OCI-LY1 (cell line): ENCODE results near the gene NUBP2.

Experiments used
- H2AFZ ChIP-seq: fragments of 200-600 bp; sonication (generic), shearing (Covaris generic); 2 replicates; pipeline ENCODE4 v1.6.0; 2014; ENCODE audit warnings: antibody characterized with exemption, mild to moderate bottlenecking, low read length
- H3F3A ChIP-seq: fragments of 200-600 bp; sonication (generic), shearing (Covaris generic); 2 replicates; pipeline ENCODE4 v1.6.0; 2014; ENCODE audit warnings: mild to moderate bottlenecking, antibody characterized with exemption, low read length, moderate library complexity; ENCODE audit not compliant: insufficient read depth
- H3K27ac ChIP-seq: fragments of 200-600 bp; sonication (generic); 2 replicates; pipeline ENCODE4 v1.5.1; 2014; ENCODE audit warnings: low read length, mixed run types, mild to moderate bottlenecking, low read depth; ENCODE audit not compliant: poor library complexity, severe bottlenecking
- H3K27me3 ChIP-seq: fragments of 200-600 bp; sonication (generic); 2 replicates; pipeline ENCODE4 v1.6.0; 2014; ENCODE audit warnings: antibody characterized with exemption, mild to moderate bottlenecking, low read length, moderate library complexity; ENCODE audit not compliant: insufficient read depth
- H3K36me3 ChIP-seq: fragments of 200-600 bp; sonication (generic); 2 replicates; pipeline ENCODE4 v1.6.1; 2014; ENCODE audit warnings: mild to moderate bottlenecking, antibody characterized with exemption, low read length, moderate library complexity, mixed read lengths; ENCODE audit not compliant: insufficient read depth
- H3K4me1 ChIP-seq: fragments of 200-600 bp; sonication (generic); 2 replicates; pipeline ENCODE4 v1.5.1; 2014; ENCODE audit warnings: mild to moderate bottlenecking, low read length, moderate library complexity; ENCODE audit not compliant: insufficient read depth, severe bottlenecking
- H3K4me2 ChIP-seq: fragments of 200-600 bp; sonication (generic), shearing (Covaris generic); 2 replicates; pipeline ENCODE4 v1.6.1; 2014; ENCODE audit warnings: low read length
- H3K4me3 ChIP-seq: fragments of 200-600 bp; sonication (generic); 2 replicates; pipeline ENCODE4 v1.5.1; 2014; ENCODE audit warnings: low read length, low read depth, mild to moderate bottlenecking, mixed read lengths; ENCODE audit not compliant: poor library complexity, severe bottlenecking
- H3K79me2 ChIP-seq: fragments of 200-600 bp; shearing (Covaris generic); 2 replicates; pipeline ENCODE4 v1.6.1; 2016; ENCODE audit warnings: mixed run types, low read length, mixed read lengths; ENCODE audit not compliant: insufficient read depth
- H3K9ac ChIP-seq: fragments of 200-600 bp; sonication (generic), shearing (Covaris generic); 2 replicates; pipeline ENCODE4 v1.6.1; 2014; ENCODE audit warnings: mild to moderate bottlenecking, low read length, mixed read lengths
- H3K9me2 ChIP-seq: fragments of 200-600 bp; sonication (generic), shearing (Covaris generic); 2 replicates; pipeline ENCODE4 v1.6.1; 2014; ENCODE audit warnings: low read depth, mild to moderate bottlenecking, low read length, mixed read lengths
- H3K9me3 ChIP-seq: fragments of 200-600 bp; shearing (Covaris generic); 2 replicates; pipeline ENCODE4 v1.6.1; 2014; ENCODE audit warnings: low read length, mixed read lengths
- H4K20me1 ChIP-seq: fragments of 200-600 bp; sonication (generic), shearing (Covaris generic); 2 replicates; pipeline ENCODE4 v1.6.0; 2016; ENCODE audit warnings: mild to moderate bottlenecking, low read length; ENCODE audit not compliant: insufficient read depth
- CTCF ChIP-seq: fragments of 200-600 bp; sonication (generic), shearing (Covaris generic); IDR thresholded peaks from 2 replicates; pipeline ENCODE4 v1.5.1; 2017; ENCODE audit warnings: mild to moderate bottlenecking, antibody characterized with exemption, low read length, moderate library complexity, mixed read lengths
- EZH2 ChIP-seq: fragments of 200-600 bp; sonication (generic), shearing (Covaris generic); IDR thresholded peaks from 2 replicates; pipeline ENCODE4 v1.8.0; 2017; ENCODE audit warnings: borderline replicate concordance, mixed run types, mild to moderate bottlenecking, antibody characterized with exemption, low read length, moderate library complexity, mixed read lengths

Gene NUBP2

DNA sequence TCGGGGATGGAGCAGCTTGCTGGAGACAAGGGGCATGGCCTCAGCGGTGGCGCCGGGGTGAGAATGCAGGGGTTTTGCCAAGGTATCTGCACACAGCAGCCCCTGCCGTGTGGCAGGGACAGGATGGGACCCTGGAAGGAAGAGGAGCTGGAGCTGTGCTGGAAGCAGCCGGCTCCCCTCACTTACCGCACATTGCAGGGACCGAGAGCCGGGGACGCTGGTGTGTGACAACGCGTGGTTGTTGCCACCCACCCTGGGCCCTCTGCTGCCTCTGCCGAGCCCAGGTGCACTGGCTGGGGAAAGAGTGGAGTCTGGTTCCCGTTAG lies 3.0 kb downstream of the NUBP2 start:
- Histone ChIP-seq H3K27ac (no peak overlapping the region), H4K20me1 (no peaks in the 10 kb centered on the region), H3K9me2 (no peaks in the 10 kb centered on the region), H3F3A (no peaks in the 10 kb centered on the region), H3K4me2 (no peak overlapping the region), H3K4me3 (no peak overlapping the region), H3K4me1 (peaks cover 16% of the 10 kb centered on the region), H2AFZ (no peak overlapping the region), H3K9ac (no peak overlapping the region), H3K9me3 (no peaks in the 10 kb centered on the region), H3K27me3 (no peaks in the 10 kb centered on the region), H3K79me2 (peaks cover 6% of the 10 kb centered on the region), H3K36me3 (peaks cover 45% of the 10 kb centered on the region)
- TF ChIP-seq EZH2 = no peak
- no peak for TF ChIP-seq CTCF

DNA sequence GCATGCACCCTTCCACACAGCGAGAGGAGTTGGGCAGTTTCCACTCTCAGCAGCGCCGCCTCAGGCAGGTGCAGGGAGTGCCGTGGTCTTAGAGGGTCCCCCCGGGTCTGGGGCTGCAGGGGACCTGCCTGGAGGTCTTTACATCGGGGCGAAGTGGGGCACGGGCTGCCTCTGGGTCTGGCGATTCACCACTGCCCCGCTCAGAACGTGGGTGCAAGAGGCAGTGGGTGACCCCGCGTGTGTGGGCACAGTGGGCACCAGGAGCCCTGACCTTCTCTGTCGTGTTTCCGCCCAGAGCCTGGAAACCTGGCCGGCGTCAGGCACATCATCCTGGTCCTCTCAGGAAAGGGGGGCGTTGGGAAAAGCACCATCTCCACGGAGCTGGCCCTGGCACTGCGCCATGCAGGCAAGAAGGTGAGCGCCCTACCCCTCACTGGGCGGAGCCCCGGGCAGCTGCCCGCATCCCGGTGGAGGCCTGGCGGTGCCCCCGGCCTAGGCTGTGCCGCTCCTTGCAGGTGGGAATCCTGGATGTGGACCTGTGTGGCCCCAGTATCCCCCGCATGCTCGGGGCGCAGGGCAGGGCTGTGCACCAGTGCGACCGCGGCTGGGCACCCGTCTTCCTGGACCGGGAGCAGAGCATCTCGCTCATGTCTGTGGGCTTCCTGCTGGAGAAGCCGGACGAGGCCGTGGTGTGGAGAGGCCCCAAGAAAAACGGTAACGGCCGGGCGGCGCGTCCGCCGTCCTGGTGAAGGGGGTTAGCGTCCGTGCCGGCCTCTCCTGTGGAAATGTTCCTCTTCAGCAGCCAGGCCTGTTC lies 3.7 kb downstream of the NUBP2 start:
- Histone ChIP-seq H3K4me3 (no peak overlapping the region), H3K36me3 (peaks cover 42% of the 10 kb centered on the region), H3K27me3 (no peaks in the 10 kb centered on the region), H3K9me2 (no peaks in the 10 kb centered on the region), H3K4me1 (peaks cover 10% of the 10 kb centered on the region), H3F3A (no peaks in the 10 kb centered on the region), H3K27ac (no peak overlapping the region), H3K4me2 (no peak overlapping the region), H3K79me2 (peaks cover 6% of the 10 kb centered on the region), H3K9me3 (no peaks in the 10 kb centered on the region), H2AFZ (no peak overlapping the region), H3K9ac (no peak overlapping the region), H4K20me1 (no peaks in the 10 kb centered on the region)
- TF ChIP-seq CTCF (no peak), EZH2 (no peak)

GRCh38 chr16:1787056-1787321 lies 4.2 kb downstream of the NUBP2 start:
- Histone ChIP-seq H4K20me1 (no peaks in the 10 kb centered on the region), H3K9me2 (no peaks in the 10 kb centered on the region), H3F3A (no peaks in the 10 kb centered on the region), H3K36me3 (peaks cover 42% of the 10 kb centered on the region), H3K4me3 (no peak overlapping the region), H3K9me3 (no peaks in the 10 kb centered on the region), H3K27me3 (no peaks in the 10 kb centered on the region), H3K4me2 (no peak overlapping the region), H3K4me1 (peaks cover 7% of the 10 kb centered on the region), H2AFZ (no peak overlapping the region), H3K27ac (no peak overlapping the region), H3K79me2 (peaks cover 6% of the 10 kb centered on the region), H3K9ac (no peak overlapping the region)
- TF ChIP-seq EZH2 (no peak), CTCF (no peak)
